ENCODE data around the gene FYB2. TPM values are rescaled to one million over a fixed set of nuclear protein-coding genes. Genes with fewer than 3 reads are reported as not detected.

Gene FYB2
- total RNA-seq, 1 experiment from 2014 or later: 0.48 TPM

GRCh38 chr1:56827711-56828110 lies 8.5 kb upstream of the FYB2 start:
- H3K36me3 Mint-ChIP-seq (ENCODE audit: insufficient read depth in 1 of 3, low read depth in 3 of 3): no peaks in the 10 kb centered on the region
- H3K9me3 Mint-ChIP-seq: no peaks in the 10 kb centered on the region
- Histone ChIP-seq H3K23ac (ENCODE audit: insufficient read length, low read depth, low read length) (no peak overlapping the region), H3T11ph (ENCODE audit: low read length) (no peak overlapping the region), H4K8ac (replicated peaks; ENCODE audit: insufficient read length, low read depth, low read length) (no peak overlapping the region), H3K4me1 (ENCODE audit: insufficient read depth, low read length) (no peaks in the 10 kb centered on the region), H3K23me2 (ENCODE audit: insufficient read length, low read depth, low read length, poor library complexity, severe bottlenecking) (no peaks in the 10 kb centered on the region), H3K14ac (ENCODE audit: insufficient read depth, low read length) (no peak overlapping the region), H2BK12ac (ENCODE audit: insufficient read length, low read depth, low read length) (no peak overlapping the region), H3K27ac (ENCODE audit: insufficient read length, low read depth, low read length) (no peak overlapping the region), H2BK20ac (ENCODE audit: low read depth, low read length, poor library complexity, severe bottlenecking) (no peak overlapping the region), H2BK5ac (ENCODE audit: insufficient read length, low read length) (no peak overlapping the region), H3K4me2 (ENCODE audit: insufficient read depth, insufficient read length, low read length) (no peak overlapping the region), H4K5ac (ENCODE audit: insufficient read length, low read depth, low read length) (no peak overlapping the region), H3K56ac (ENCODE audit: insufficient read length, low read depth, low read length) (no peak overlapping the region), H3K4ac (ENCODE audit: low read depth, low read length) (no peak overlapping the region), H2AK5ac (ENCODE audit: insufficient read length, low read length) (no peak overlapping the region), H2AFZ (ENCODE audit: low read length) (no peak overlapping the region), H2BK15ac (ENCODE audit: low read depth, low read length) (no peak overlapping the region), H3K18ac (ENCODE audit: insufficient read length, low read depth, low read length) (no peak overlapping the region), H3K27me3 (ENCODE audit: insufficient read depth, low read length) (no peaks in the 10 kb centered on the region), H3K79me2 (ENCODE audit: insufficient read depth, low read length) (no peaks in the 10 kb centered on the region), H4K91ac (ENCODE audit: insufficient read length, low read depth, low read length) (no peak overlapping the region), H2BK120ac (ENCODE audit: low read depth, low read length, poor library complexity, severe bottlenecking) (no peak overlapping the region), H4K20me1 (ENCODE audit: control insufficient read depth, insufficient read depth, insufficient read length) (no peaks in the 10 kb centered on the region), H3K9ac (ENCODE audit: extremely low read depth, insufficient read length, low read length) (no peak overlapping the region), H3K9me3 (ENCODE audit: control insufficient read depth, low read depth, low read length) (no peaks in the 10 kb centered on the region), H3K79me1 (ENCODE audit: insufficient read depth, low read depth, low read length, poor library complexity, severe bottlenecking) (no peaks in the 10 kb centered on the region)
- TF ChIP-seq CTCF (conservative IDR thresholded peaks at IDR 0.05): no peak
- H3K4me1 Mint-ChIP-seq: peaks cover 8 to 9% of the 10 kb centered on the region in 2 experiments; a peak in 3 of 4 replicates
- no peak for DNase-seq
- no peak overlapping the region for H3K4me3 Mint-ChIP-seq
- peaks cover 12% of the 10 kb centered on the region for H3K27me3 Mint-ChIP-seq (ENCODE audit: low read depth)
- no peak overlapping the region; a peak in 1 of 7 replicates for H3K27ac Mint-ChIP-seq

Measured in H9 (cell line).